Natural killer cell treated with Interleukin-12 subunit alpha and Interleukin-12 subunit beta and Interleukin-15 and Interleukin-18, amount 100 ng/mL, for 72 hours (primary cell): ENCODE data around the gene TMEM52. TPM values are rescaled to one million over a fixed set of nuclear protein-coding genes. Genes with fewer than 3 reads are reported as not detected.

Experiments used
- ATAC-seq, 2 donors: fragments of 150-1000 bp; cut with Tn5 transposase in 1 of 2; sonication (Bioruptor Pico), chemical (Tn5 transposase) in 1 of 2; 2 replicates each; pipeline ENCODE4 v1.10.0; 2021
- DNase-seq: peaks from one replicate; pipeline ENCODE4 v3.0.0; 2022; ENCODE audit warnings: low spot score
- H3K27ac Mint-ChIP-seq, 2 donors: 1 replicate in 1 of 2; 2 replicates in 1 of 2; pipeline ENCODE4 v1.8.0; 2022; ENCODE audit warnings: mixed read lengths in 2 of 2, mild to moderate bottlenecking in 1 of 2, moderate library complexity in 1 of 2
- H3K27me3 Mint-ChIP-seq, 2 donors: 1 replicate in 1 of 2; 2 replicates in 1 of 2; pipeline ENCODE4 v1.8.0; 2022; ENCODE audit warnings: mixed read lengths in 2 of 2
- H3K36me3 Mint-ChIP-seq: one replicate; pipeline ENCODE4 v1.8.0; 2022; ENCODE audit warnings: mixed read lengths
- H3K4me1 Mint-ChIP-seq, 2 donors: 1 replicate in 1 of 2; 2 replicates in 1 of 2; pipeline ENCODE4 v1.8.0; 2022; ENCODE audit warnings: low read depth in 2 of 2, mixed read lengths in 2 of 2, mild to moderate bottlenecking in 1 of 2
- H3K4me3 Mint-ChIP-seq: one replicate; pipeline ENCODE4 v1.8.0; 2022; ENCODE audit warnings: mixed read lengths
- H3K9me3 Mint-ChIP-seq: 2 replicates; pipeline ENCODE4 v1.8.0; 2022; ENCODE audit warnings: mixed read lengths
- total RNA-seq, 2 donors: library from RNA; stranded (reverse); gene quantifications; one replicate each; pipeline ENCODE4 v1.2.3, GENCODE V29; 2022

The TMEM52 gene
- total RNA-seq, 2 donors from 2014 or later = 0.43 TPM; not detected in 1

DNA sequence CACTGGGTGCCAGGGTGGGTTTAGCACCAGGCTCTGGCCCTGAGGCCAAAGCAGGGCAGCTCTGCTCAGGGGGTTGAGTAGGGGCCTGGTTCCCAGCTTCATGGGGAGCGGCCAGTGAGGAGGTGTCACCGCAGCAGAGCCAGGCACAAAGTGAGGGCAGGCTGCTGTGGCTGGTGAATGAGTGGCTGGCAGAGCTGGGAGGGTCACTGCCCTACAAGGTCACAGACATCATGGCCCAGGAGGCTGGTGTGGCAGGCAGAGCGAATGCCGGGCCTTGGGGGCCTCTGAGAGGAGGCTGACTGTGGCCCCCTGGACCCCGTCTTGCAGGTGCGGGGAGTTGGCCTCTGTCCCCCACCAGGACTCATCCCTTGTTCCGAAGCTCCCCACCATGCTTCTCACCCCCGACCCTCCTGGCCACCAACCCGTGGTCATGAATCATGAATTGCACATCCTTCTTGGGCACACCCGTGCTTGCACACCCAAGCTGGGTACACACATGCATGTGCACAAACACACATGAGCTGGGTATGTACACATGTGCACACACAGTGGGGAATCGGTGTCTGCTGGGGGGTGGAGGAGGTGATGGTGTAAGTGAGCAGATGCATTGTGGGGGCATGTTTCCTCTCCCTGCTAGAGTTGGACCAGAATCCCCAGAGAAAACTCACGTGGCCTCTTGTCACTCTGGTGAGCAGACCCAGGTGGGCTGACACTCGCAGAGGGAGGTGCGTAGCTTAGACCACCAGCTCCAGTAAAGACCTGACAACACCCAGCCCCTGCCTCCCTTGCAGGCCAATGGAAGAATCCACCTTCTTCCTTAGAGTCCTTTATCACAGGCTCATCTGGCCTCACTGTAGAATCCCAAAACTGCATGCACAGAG is 23.4 kb downstream of the TMEM52 start:
- no peaks in the 10 kb centered on the region for H3K36me3 Mint-ChIP-seq
- DNase-seq (no peak), ATAC-seq (no peak)
- H3K4me1 Mint-ChIP-seq = peaks cover 10 to 20% of the 10 kb centered on the region in 2 donors
- no peak overlapping the region for H3K27ac Mint-ChIP-seq
- no peak overlapping the region for H3K4me3 Mint-ChIP-seq
- H3K9me3 Mint-ChIP-seq = no peaks in the 10 kb centered on the region
- H3K27me3 Mint-ChIP-seq = peaks cover 0 to 2% of the 10 kb centered on the region in 2 donors

DNA sequence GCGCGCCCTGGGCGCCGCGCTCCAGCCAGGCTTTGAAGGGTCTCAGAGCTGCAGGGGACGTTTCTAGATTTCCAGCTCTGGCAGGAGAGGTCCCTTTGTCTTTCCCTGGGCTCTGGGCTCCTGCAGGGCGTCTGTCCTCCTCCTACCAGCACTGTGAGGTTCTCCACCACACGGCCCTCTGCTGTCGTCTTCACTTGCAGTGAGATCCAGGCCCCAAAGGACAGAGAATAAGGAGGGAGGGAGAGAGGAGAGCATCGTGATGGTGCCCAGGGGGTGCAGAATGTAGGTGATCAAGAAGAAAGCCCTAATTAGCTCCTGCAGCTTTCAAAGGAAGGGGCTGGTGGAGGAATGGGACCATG is 24.0 kb downstream of the TMEM52 start:
- ATAC-seq (no peak), DNase-seq (no peak)
- H3K36me3 Mint-ChIP-seq = no peaks in the 10 kb centered on the region
- H3K4me3 Mint-ChIP-seq = no peak overlapping the region
- H3K27me3 Mint-ChIP-seq = peaks cover 0 to 2% of the 10 kb centered on the region in 2 donors
- H3K27ac Mint-ChIP-seq = peak overlapping the region in 1 of 2 donors; percentile 39
- H3K9me3 Mint-ChIP-seq = no peaks in the 10 kb centered on the region
- H3K4me1 Mint-ChIP-seq = peaks cover 10 to 20% of the 10 kb centered on the region in 2 donors

DNA sequence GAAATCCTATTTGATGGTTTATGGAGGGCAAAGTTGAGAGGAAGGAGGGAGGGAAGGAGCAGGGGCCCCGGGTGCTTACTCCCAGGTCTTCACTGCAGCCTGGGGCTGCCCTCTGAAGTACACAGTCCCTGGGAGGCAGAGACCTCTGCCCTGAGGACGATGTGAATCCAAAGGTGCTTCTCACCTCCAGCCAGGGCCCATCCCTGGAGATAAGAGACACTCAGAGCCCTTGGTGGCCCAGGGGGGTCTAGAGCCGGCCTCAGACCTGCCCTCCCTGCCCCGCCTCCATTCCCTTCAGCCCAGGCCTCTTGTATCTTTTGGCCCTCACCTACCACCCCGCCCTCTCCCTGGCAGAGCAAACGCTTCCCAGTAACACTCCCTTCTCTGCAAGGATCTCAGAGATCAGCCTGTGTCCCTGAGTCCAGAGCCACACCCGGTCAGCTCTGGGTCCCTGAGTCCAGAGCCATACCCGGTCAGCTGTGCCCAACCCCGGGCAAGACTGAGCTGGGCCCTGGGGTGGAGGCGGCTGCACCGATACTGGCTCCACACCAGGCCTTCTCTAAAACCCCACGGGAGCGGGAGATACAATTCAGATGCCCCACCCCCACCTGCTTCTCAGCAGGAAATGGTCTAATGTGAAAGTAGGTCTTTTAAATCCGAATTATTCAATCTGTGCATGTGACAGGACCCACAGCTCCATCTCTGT is 24.6 kb downstream of the TMEM52 start:
- Mint-ChIP-seq H3K4me3 (no peak overlapping the region), H3K4me1 (peaks cover 10 to 20% of the 10 kb centered on the region in 2 donors)

DNA sequence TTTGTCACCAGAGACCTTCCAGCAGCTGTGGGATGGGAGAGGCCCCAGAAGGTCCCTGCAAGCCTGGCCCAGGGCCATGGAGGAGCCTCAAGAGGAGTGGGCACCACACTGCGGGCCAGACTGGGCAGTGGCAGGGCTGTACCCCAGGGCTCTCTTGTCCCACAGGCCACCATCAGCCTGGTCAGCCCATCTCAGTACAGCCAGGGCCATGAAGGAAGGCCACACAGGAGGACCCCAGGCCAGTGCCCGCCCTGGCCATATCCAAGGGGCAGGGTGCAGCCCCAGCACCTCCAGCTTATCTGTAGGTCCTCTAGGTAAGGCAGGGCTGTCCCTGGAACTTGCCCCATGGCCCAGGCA is 25.1 kb downstream of the TMEM52 start:
- H3K36me3 Mint-ChIP-seq = no peaks in the 10 kb centered on the region
- H3K27me3 Mint-ChIP-seq = peaks cover 0 to 2% of the 10 kb centered on the region in 2 donors
- no peak for DNase-seq
- H3K27ac Mint-ChIP-seq = no peak overlapping the region
- ATAC-seq = no peak
- H3K9me3 Mint-ChIP-seq = no peaks in the 10 kb centered on the region
- H3K4me3 Mint-ChIP-seq = no peak overlapping the region
- H3K4me1 Mint-ChIP-seq = peaks cover 14 to 24% of the 10 kb centered on the region in 2 donors

More for the DNA sequence above, 24.6 kb downstream of the TMEM52 start:
- Mint-ChIP-seq H3K27me3 (peaks cover 0 to 2% of the 10 kb centered on the region in 2 donors), H3K36me3 (no peaks in the 10 kb centered on the region), H3K27ac (peak overlapping the region in 1 of 2 donors; percentile 39), H3K9me3 (no peaks in the 10 kb centered on the region)
- DNase-seq = no peak
- ATAC-seq = no peak

DNA sequence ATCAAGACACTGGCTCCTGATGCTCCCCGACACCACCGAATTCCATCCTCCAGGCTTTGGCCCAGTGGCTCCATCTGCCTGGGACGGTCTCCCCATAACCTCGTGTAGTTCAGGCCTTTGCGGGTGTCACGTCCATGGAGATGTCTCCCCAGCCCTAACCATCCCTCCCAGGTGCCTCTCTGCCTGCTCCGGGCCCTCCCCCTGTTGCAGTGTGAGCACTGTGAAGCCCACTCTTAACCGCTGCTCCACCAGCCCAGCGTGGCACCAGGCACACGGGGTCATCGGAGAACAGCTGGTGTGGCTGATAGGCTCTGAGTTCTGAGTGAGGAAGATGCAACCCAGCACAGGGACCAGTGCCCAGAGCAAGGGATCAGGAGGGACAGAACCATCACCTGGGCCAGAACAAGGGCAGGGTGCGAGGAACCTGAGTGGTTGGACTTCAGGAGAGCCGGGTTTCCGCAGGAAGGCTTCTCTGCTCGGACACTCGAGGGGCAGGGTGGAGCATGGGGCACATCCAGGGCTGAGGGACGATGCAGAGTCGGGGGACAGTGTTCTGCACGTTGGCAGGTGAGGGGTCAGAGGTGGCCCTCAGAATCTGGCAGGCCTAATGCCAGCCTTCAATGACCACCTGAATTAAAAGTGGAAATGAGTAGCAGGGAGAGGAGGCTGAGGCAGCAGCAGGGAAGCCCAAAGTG is 25.6 kb downstream of the TMEM52 start:
- ATAC-seq = no peak
- Mint-ChIP-seq H3K4me1 (peaks cover 19 to 27% of the 10 kb centered on the region in 2 donors), H3K27me3 (peaks cover 0 to 2% of the 10 kb centered on the region in 2 donors), H3K4me3 (no peak overlapping the region), H3K27ac (peak overlapping the region in 1 of 2 donors; percentile 79), H3K9me3 (no peaks in the 10 kb centered on the region), H3K36me3 (no peaks in the 10 kb centered on the region)
- DNase-seq = no peak

DNA sequence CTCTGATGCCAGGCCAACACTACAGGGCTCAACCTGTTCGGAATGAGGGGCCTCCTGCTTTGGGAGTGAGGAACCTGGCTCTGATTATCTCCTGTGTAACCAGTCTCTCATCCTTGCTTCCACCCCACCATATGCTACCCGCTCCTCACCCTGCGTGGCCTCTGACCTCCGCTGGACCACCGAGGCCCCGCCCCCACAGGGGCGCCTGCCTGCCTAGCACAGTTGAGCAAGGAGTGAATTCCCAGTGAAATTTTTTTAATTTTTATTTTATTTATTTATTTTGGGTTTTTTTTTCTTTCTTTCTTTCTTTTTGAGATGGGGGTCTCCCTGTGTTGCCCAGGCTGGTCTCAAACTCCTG is 26.3 kb downstream of the TMEM52 start:
- Mint-ChIP-seq H3K4me1 (peaks cover 25 to 27% of the 10 kb centered on the region in 2 donors), H3K9me3 (no peaks in the 10 kb centered on the region), H3K27ac (peak overlapping the region; percentile 79 to 84), H3K27me3 (peaks cover 0 to 2% of the 10 kb centered on the region in 2 donors), H3K36me3 (no peaks in the 10 kb centered on the region), H3K4me3 (peak overlapping the region; percentile 88)
- no peak for ATAC-seq
- no peak for DNase-seq

DNA sequence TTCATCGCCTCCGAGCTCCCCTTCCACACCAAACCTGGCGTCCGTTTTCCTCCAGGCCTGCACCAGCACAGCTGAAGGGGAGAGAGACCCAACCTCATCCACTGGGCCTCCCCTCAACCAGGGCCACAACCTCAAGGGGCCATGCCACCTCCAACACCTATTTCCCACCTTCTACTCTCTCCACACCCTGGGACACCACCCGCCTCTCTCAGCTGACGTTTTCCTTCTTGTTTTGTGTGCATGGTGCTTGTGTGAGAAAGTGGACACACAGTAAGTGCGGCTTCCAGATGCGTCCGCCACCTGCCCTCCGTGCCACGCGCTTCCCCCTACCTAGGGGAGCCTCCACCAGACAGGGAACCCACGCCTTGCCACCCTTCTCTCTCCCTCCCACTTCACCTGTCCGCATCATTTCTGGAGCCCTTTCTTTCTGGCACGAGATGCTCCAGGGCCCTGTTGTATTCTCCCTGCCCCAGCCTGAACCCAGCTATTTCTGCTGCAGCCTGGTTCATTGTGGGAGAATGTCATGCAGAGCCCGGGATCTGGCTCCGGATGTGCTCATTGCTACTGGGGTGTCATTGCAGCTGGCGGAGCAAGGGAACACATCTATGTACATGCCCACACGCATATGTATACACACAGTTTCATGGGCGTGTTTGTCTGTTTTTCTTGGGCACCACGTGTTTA is 26.9 kb downstream of the TMEM52 start:
- Mint-ChIP-seq H3K9me3 (no peaks in the 10 kb centered on the region), H3K27me3 (peaks cover 0 to 2% of the 10 kb centered on the region in 2 donors), H3K4me3 (peak overlapping the region; percentile 88), H3K4me1 (peaks cover 28 to 29% of the 10 kb centered on the region in 2 donors), H3K27ac (peak overlapping the region; percentile 79 to 84), H3K36me3 (no peaks in the 10 kb centered on the region)
- DNase-seq (no peak), ATAC-seq (no peak)

DNA sequence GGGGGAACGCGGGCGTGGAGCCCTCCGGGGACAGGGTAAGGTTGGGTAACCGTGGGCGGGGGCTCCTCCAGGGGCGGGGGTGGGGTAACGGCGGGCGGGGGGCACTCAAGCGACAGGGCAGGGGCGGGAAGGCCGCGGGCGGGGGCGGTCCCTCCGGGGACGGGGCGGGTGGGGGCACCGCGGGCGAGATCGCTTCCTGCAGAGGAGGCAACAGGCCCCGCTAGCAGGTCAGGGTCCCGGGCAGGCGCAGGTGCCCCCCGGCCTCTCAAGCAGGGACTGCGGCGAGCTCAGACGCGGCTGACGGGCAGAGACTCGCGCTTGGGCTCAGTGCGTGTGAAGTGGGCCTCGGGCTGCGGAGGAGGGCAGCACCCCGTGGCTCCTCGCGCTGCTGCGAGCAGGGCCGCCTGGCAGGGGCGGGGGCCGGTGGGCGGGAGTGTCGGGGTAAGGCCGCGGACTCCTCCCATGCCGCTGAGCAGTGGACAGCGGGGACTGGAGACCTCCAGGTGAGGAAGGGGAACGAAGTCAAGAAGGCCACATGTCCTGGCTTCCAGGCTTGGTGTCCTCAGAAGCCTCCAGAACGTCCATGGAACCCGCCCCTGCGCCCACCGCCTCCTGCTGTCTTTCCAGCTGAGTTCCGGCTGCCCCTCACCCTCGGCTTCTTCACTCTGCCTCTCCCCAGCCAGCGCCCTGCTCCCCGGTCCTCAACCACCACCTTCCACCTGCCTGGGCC is 27.6 kb downstream of the TMEM52 start:
- Mint-ChIP-seq H3K9me3 (no peaks in the 10 kb centered on the region), H3K36me3 (no peaks in the 10 kb centered on the region), H3K27ac (peak overlapping the region; percentile 79 to 84), H3K27me3 (peaks cover 0 to 2% of the 10 kb centered on the region in 2 donors), H3K4me3 (peak overlapping the region; percentile 88), H3K4me1 (peaks cover 33 to 34% of the 10 kb centered on the region in 2 donors)
- ATAC-seq = peak; percentile 56 to 64
- DNase-seq = peak; percentile 70

DNA sequence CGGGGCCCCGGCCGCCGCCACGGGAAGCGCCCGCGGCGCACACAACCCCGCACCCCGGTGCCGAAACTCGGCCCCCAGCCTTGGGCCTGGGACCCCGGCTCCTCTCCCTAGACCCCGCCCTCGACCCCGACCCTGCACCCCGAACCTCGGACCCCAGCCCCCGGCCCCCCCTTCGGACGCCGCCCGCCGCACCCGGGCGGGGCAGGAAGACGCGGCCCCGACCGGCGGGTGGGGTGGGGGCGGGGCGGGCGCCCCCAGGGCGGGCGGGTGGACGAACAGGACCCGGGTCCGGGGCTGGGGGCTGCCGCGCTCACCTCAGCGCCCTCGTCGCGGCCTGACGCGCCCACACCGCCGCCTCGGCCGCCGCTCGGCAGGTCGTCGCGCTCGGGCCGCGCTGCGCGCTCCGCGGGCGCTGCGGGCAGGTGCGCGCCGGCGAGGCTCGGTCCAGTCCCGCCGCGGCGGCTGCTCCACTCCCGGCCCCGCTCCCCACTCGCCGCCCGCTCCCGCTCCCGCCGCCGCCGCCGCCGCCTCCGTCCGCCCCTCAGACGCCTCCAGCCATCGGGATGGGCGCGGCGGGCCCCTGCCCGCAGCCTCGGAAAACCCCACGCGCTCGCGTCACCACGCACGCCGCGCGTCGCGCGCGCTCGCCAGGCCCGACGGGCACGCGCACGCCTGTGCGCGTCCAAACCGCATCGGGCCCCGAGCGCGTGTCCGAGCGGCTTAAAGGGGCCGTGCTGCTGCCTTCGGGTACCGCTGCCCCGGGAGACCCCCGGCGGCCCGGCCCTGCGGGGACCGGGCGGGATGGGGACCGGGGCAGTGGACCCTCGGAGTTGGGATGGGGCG is 28.4 kb downstream of the TMEM52 start, which contains the start of gene GNB1:
Gene GNB1, minus strand, starts transcription at position 582 of the 843 bp plus-strand sequence. CDS start 65,634 bp downstream, outside the sequence.
- peak; percentile 87 to 92 for ATAC-seq
- peak within 1 kb of the TSS; percentile 79 to 90 for H3K27ac Mint-ChIP-seq

DNA sequence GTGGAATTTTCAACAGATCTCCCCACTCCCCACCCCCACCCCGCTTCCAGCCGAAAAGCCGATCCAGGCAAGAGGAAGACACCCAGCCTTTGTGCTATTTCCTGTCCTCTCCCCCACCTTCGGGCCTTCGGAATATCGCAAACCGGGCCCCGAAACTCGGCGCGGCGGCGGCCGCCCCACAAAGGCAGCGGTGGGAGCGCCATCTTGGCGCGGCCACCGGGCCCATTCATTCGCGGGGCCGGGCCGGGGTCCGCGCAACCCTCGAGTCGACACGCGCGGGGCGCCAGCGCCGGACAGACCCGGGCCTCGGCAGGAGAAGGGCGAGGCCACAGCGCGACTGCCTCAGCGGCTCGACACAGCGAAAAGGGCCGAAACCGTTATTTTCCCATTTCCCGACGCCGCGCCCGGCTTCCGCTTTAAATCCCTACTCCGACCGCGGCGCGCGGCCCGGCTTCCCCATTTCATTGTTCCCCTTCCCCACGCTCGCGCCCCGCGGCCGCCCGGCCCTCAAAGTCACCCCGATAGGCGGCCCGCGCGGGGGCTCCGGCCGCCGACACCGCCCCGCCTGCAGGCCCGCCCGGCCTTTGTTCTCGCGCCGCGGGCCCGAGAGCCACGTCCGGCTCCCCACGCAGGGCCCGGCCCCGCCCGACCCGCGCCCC is 29.1 kb downstream of the TMEM52 start:
- Mint-ChIP-seq H3K27ac (peak overlapping the region; percentile 75 to 90), H3K9me3 (no peaks in the 10 kb centered on the region), H3K4me3 (peak overlapping the region; percentile 91), H3K36me3 (no peaks in the 10 kb centered on the region), H3K27me3 (no peaks in the 10 kb centered on the region), H3K4me1 (peaks cover 33 to 34% of the 10 kb centered on the region in 2 donors)
- ATAC-seq = peak; percentile 66 to 69
- DNase-seq = peak; percentile 78

More for the DNA sequence above, 28.4 kb downstream of the TMEM52 start, which contains the start of gene GNB1:
- Mint-ChIP-seq H3K4me1 (peaks cover 34 to 35% of the 10 kb centered on the region in 2 donors), H3K9me3 (no peaks in the 10 kb centered on the region), H3K36me3 (no peaks in the 10 kb centered on the region), H3K27me3 (peaks cover 0 to 1% of the 10 kb centered on the region in 2 donors), H3K4me3 (peak within 1 kb of the TSS; percentile 91)
- DNase-seq = peak; percentile 92

DNA sequence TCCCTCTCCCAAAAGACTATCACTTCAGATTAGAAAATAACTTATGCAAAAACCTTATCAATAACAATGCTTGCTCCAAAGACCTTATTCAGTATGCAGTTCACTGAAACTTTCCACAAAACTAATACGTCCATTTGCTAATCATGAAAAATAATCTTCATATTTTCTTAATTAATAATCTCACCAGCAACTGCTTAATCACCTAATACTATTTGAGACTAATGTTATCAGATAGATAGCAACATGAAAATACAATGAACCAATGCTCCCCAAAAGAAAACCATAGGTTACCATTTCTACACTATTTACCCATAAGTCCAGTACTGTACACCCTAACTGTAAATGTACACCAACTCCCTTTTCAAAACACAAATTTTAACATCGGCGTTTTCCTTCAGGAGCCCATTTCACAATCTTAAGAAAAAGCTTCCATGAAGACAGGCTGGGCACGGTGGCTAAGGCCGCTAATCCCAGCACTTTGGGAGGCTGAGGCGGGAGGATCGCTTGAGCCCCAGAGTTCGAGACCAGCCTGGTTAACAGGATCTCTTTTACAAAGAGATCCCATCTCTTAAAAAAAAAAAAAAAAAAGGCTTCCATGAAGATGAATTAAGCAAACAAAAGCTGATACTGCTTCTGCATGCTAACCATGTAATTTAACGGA is 29.9 kb downstream of the TMEM52 start:
- ATAC-seq (no peak), DNase-seq (no peak)
- peak overlapping the region; percentile 91 for H3K4me3 Mint-ChIP-seq
- no peaks in the 10 kb centered on the region for H3K9me3 Mint-ChIP-seq
- peaks cover 28 to 34% of the 10 kb centered on the region in 2 donors for H3K4me1 Mint-ChIP-seq
- H3K36me3 Mint-ChIP-seq = no peaks in the 10 kb centered on the region
- H3K27me3 Mint-ChIP-seq = no peaks in the 10 kb centered on the region
- peak overlapping the region; percentile 75 to 90 for H3K27ac Mint-ChIP-seq
